Suprapubic skin (tissue), 3 donors: Measurements from ENCODE around the gene RPH3AL.

Experiments
- POLR2AphosphoS5 ChIP-seq, 3 donors: sonication (generic); formaldehyde crosslinking; IDR thresholded peaks; one replicate each; pipeline ENCODE4 v1.6.1; 2017; ENCODE audit warnings: antibody characterized with exemption in 3 of 3
- TF ChIP-seq, protein P1 (sequence below), 2 donors: fragments of 200-600 bp in 1 of 2; fragments of 450-650 bp in 1 of 2; sonication (generic) in 1 of 2; IDR thresholded peaks; one replicate each; pipeline ENCODE4 v1.5.1; 2016 to 2019; ENCODE audit warnings: antibody characterized with exemption in 2 of 2, mild to moderate bottlenecking in 1 of 2, moderate library complexity in 1 of 2

DNA sequence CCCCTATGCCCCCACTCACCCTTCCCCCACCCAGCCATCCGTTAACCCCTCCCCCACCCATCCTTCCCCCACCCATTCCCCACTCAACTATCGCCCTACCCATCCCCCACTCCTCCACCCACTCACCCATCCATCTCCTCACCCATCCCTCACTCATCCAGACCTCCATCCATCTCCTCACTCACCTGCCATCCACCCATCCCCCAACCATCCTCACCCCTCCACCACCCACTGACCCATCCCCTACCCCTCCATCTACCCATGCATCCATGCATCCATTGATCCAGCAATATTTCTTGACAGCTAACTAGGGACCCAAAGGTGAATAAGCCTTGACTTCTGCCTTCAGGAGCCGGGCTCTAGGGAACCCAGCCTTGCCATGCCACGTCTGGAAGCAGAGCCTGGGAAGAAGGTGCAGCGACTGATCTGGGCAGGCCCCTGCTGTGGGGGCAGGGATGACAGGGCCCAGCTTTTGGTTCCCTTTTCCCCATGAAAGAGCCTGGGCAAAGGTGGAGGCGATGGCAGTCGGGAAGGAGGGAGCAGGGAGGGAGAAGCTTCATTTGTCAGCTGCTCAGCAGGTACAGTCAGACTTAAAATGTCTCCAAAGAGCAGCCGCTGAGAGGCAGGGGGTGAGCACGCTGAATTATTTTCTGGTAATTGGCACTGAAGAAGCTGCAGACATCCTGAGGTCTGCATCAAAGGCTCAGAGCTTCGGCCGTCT is 148.0 kb downstream of the RPH3AL start:
- no peak for TF ChIP-seq POLR2AphosphoS5 (IDR thresholded peaks at IDR 0.05)
- TF ChIP-seq, protein P1, sequence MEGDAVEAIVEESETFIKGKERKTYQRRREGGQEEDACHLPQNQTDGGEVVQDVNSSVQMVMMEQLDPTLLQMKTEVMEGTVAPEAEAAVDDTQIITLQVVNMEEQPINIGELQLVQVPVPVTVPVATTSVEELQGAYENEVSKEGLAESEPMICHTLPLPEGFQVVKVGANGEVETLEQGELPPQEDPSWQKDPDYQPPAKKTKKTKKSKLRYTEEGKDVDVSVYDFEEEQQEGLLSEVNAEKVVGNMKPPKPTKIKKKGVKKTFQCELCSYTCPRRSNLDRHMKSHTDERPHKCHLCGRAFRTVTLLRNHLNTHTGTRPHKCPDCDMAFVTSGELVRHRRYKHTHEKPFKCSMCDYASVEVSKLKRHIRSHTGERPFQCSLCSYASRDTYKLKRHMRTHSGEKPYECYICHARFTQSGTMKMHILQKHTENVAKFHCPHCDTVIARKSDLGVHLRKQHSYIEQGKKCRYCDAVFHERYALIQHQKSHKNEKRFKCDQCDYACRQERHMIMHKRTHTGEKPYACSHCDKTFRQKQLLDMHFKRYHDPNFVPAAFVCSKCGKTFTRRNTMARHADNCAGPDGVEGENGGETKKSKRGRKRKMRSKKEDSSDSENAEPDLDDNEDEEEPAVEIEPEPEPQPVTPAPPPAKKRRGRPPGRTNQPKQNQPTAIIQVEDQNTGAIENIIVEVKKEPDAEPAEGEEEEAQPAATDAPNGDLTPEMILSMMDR (IDR thresholded peaks at IDR 0.05) = no peak
